Measurements from ENCODE around the gene FBXL17.

The FBXL17 gene

GRCh38 chr5:108271127-108271526 lies 110.8 kb downstream of the FBXL17 start:
- H3F3A ChIP-seq (ENCODE audit: low read depth): no peaks in the 10 kb centered on the region
- no peak overlapping the region for H3K4me2 ChIP-seq (ENCODE audit: low read depth, low read length, poor library complexity, severe bottlenecking)
- TF ChIP-seq CTCF (conservative IDR thresholded peaks at IDR 0.05; ENCODE audit: low read length): no peak
- H4K20me1 ChIP-seq (ENCODE audit: insufficient read depth, low read length, poor library complexity, severe bottlenecking): no peaks in the 10 kb centered on the region
- H3K9me2 ChIP-seq (replicated peaks; ENCODE audit: low read depth, low read length): no peaks in the 10 kb centered on the region
- no peaks in the 10 kb centered on the region for H3K27me3 ChIP-seq (ENCODE audit: insufficient read depth, low read length, poor library complexity, severe bottlenecking)
- H2AFZ ChIP-seq (ENCODE audit: low read length): no peak overlapping the region
- H3K36me3 ChIP-seq (ENCODE audit: insufficient read depth, low read length): no peaks in the 10 kb centered on the region
- no peaks in the 10 kb centered on the region for H3K4me1 ChIP-seq (ENCODE audit: insufficient read depth, low read length, poor library complexity, severe bottlenecking)
- H3K9ac ChIP-seq (ENCODE audit: low read depth, low read length, poor library complexity, severe bottlenecking): no peak overlapping the region
- H3K9me3 ChIP-seq (ENCODE audit: insufficient read depth, low read depth, low read length): no peaks in the 10 kb centered on the region
- no peaks in the 10 kb centered on the region for H3K79me2 ChIP-seq (ENCODE audit: insufficient read depth, low read length)
- no peak overlapping the region for H3K4me3 ChIP-seq (ENCODE audit: low read length, poor library complexity, severe bottlenecking)

GRCh38 chr5:108266242-108266641 lies 115.7 kb downstream of the FBXL17 start:
- Histone ChIP-seq H3K4me1 (ENCODE audit: insufficient read depth, low read length, poor library complexity, severe bottlenecking) (no peaks in the 10 kb centered on the region), H3K9me2 (replicated peaks; ENCODE audit: low read depth, low read length) (no peaks in the 10 kb centered on the region), H3K27me3 (ENCODE audit: insufficient read depth, low read length, poor library complexity, severe bottlenecking) (no peaks in the 10 kb centered on the region), H3K9me3 (ENCODE audit: insufficient read depth, low read depth, low read length) (no peaks in the 10 kb centered on the region), H3K4me2 (ENCODE audit: low read depth, low read length, poor library complexity, severe bottlenecking) (no peak overlapping the region), H3K79me2 (ENCODE audit: insufficient read depth, low read length) (no peaks in the 10 kb centered on the region), H4K20me1 (ENCODE audit: insufficient read depth, low read length, poor library complexity, severe bottlenecking) (no peaks in the 10 kb centered on the region), H3F3A (ENCODE audit: low read depth) (no peaks in the 10 kb centered on the region), H3K4me3 (ENCODE audit: low read length, poor library complexity, severe bottlenecking) (no peak overlapping the region), H3K36me3 (ENCODE audit: insufficient read depth, low read length) (no peaks in the 10 kb centered on the region), H3K9ac (ENCODE audit: low read depth, low read length, poor library complexity, severe bottlenecking) (no peak overlapping the region), H2AFZ (ENCODE audit: low read length) (no peak overlapping the region)
- no peak for TF ChIP-seq EZH2phosphoT487 (IDR thresholded peaks at IDR 0.05; ENCODE audit: borderline replicate concordance)

GRCh38 chr5:108264533-108264932 lies 117.4 kb downstream of the FBXL17 start:
- TF ChIP-seq CTCF (conservative IDR thresholded peaks at IDR 0.05; ENCODE audit: low read length): no peak
- no peak for TF ChIP-seq EZH2phosphoT487 (IDR thresholded peaks at IDR 0.05; ENCODE audit: borderline replicate concordance)
- H3F3A ChIP-seq (ENCODE audit: low read depth): no peaks in the 10 kb centered on the region
- H3K36me3 ChIP-seq (ENCODE audit: insufficient read depth, low read length): no peaks in the 10 kb centered on the region
- no peak overlapping the region for H3K4me2 ChIP-seq (ENCODE audit: low read depth, low read length, poor library complexity, severe bottlenecking)
- no peaks in the 10 kb centered on the region for H4K20me1 ChIP-seq (ENCODE audit: insufficient read depth, low read length, poor library complexity, severe bottlenecking)
- no peak overlapping the region for H2AFZ ChIP-seq (ENCODE audit: low read length)
- no peak overlapping the region for H3K4me3 ChIP-seq (ENCODE audit: low read length, poor library complexity, severe bottlenecking)
- H3K9me2 ChIP-seq (replicated peaks; ENCODE audit: low read depth, low read length): no peaks in the 10 kb centered on the region
- no peaks in the 10 kb centered on the region for H3K27me3 ChIP-seq (ENCODE audit: insufficient read depth, low read length, poor library complexity, severe bottlenecking)
- H3K4me1 ChIP-seq (ENCODE audit: insufficient read depth, low read length, poor library complexity, severe bottlenecking): no peaks in the 10 kb centered on the region
- no peaks in the 10 kb centered on the region for H3K9me3 ChIP-seq (ENCODE audit: insufficient read depth, low read depth, low read length)
- H3K9ac ChIP-seq (ENCODE audit: low read depth, low read length, poor library complexity, severe bottlenecking): no peak overlapping the region
- H3K79me2 ChIP-seq (ENCODE audit: insufficient read depth, low read length): no peaks in the 10 kb centered on the region

GRCh38 chr5:108263338-108263737 lies 118.6 kb downstream of the FBXL17 start:
- no peaks in the 10 kb centered on the region for H3K36me3 ChIP-seq (ENCODE audit: insufficient read depth, low read length)
- no peak overlapping the region for H3K4me3 ChIP-seq (ENCODE audit: low read length, poor library complexity, severe bottlenecking)
- no peaks in the 10 kb centered on the region for H3K4me1 ChIP-seq (ENCODE audit: insufficient read depth, low read length, poor library complexity, severe bottlenecking)
- TF ChIP-seq EZH2phosphoT487 (IDR thresholded peaks at IDR 0.05; ENCODE audit: borderline replicate concordance) (no peak), CTCF (conservative IDR thresholded peaks at IDR 0.05; ENCODE audit: low read length) (no peak)
- H3K9me3 ChIP-seq (ENCODE audit: insufficient read depth, low read depth, low read length): no peaks in the 10 kb centered on the region
- no peak overlapping the region for H3K4me2 ChIP-seq (ENCODE audit: low read depth, low read length, poor library complexity, severe bottlenecking)
- H3K9ac ChIP-seq (ENCODE audit: low read depth, low read length, poor library complexity, severe bottlenecking): no peak overlapping the region
- H3K79me2 ChIP-seq (ENCODE audit: insufficient read depth, low read length): no peaks in the 10 kb centered on the region
- H2AFZ ChIP-seq (ENCODE audit: low read length): no peak overlapping the region
- H3K9me2 ChIP-seq (replicated peaks; ENCODE audit: low read depth, low read length): no peaks in the 10 kb centered on the region
- no peaks in the 10 kb centered on the region for H4K20me1 ChIP-seq (ENCODE audit: insufficient read depth, low read length, poor library complexity, severe bottlenecking)
- H3F3A ChIP-seq (ENCODE audit: low read depth): no peaks in the 10 kb centered on the region
- H3K27me3 ChIP-seq (ENCODE audit: insufficient read depth, low read length, poor library complexity, severe bottlenecking): no peaks in the 10 kb centered on the region
